Ovary (tissue), 3 donors: Measurements from ENCODE around the gene B3GALNT2.

Source experiments
- CTCF ChIP-seq, 3 donors: fragments of 450-650 bp in 2 of 3; fragments of 200-600 bp in 1 of 3; IDR thresholded peaks; one replicate each; pipeline versions ENCODE4 v1.5.1 to v1.8.0; 2016 to 2022; ENCODE audit warnings: antibody characterized with exemption in 3 of 3, mild to moderate bottlenecking in 1 of 3
- POLR2A ChIP-seq: fragments of 450-650 bp; IDR thresholded peaks from one replicate; pipeline ENCODE4 v1.6.1; 2017; ENCODE audit warnings: antibody characterized with exemption, mild to moderate bottlenecking, moderate library complexity
- donor health status: DM: no; HTN: no; CAD: no.

- TF ChIP-seq CTCF (IDR thresholded peaks at IDR 0.05) = no peak
- no peak for TF ChIP-seq POLR2A
These were observed 1.4 kb downstream of the B3GALNT2 start for GRCh38 chr1:235502601-235503402.
